LNCAP (cell line): Measurements from ENCODE around the gene SLC29A1.

ENCODE experiments used
- CTCF ChIP-seq: fragments of 450-650 bp; IDR thresholded peaks from 2 replicates; pipeline ENCODE4 v1.5.1; 2017; ENCODE audit warnings: mild to moderate bottlenecking

The SLC29A1 gene

GRCh38 chr6:44255105-44255808, 31.9 kb downstream of the SLC29A1 start:
- TF ChIP-seq CTCF, result no peak

- no peak for TF ChIP-seq CTCF
These were observed 32.7 kb downstream of the SLC29A1 start for GRCh38 chr6:44255871-44256774.

GRCh38 chr6:44256775-44257024, 33.3 kb downstream of the SLC29A1 start:
- TF ChIP-seq CTCF, result no peak

GRCh38 chr6:44257025-44257752, 33.8 kb downstream of the SLC29A1 start, which contains the start of gene SLC35B2:
TSS of gene SLC35B2 (minus strand) at chr6:44257528. CDS start at chr6:44257410, 118 bp downstream.
- peak; percentile 85 for TF ChIP-seq CTCF

- 0 out of 2 replicates have a peak, but pooled peaks have one; percentile 31 for TF ChIP-seq CTCF
These were observed 34.4 kb downstream of the SLC29A1 start for GRCh38 chr6:44257753-44258324.

GRCh38 chr6:44258325-44258863, 35.0 kb downstream of the SLC29A1 start:
- TF ChIP-seq CTCF, result no peak

- no peak for TF ChIP-seq CTCF
These were observed 35.5 kb downstream of the SLC29A1 start for GRCh38 chr6:44258921-44259320.
